K562 (cell line): ENCODE data around the gene EZH1. TPM values are rescaled to one million over a fixed set of nuclear protein-coding genes. Genes with fewer than 3 reads are reported as not detected.

Experiments used
- ATAC-seq: fragments of 200-7000 bp; cut with Tn5 transposase; 3 replicates; pipeline ENCODE4 v1.9.1; 2020; ENCODE audit warnings: moderate library complexity
- BruUV-seq: library from RNA; stranded (reverse); fragments of 400-500 nt; replicated peaks from 2 replicates; lab custom pipeline; 2021; lab: Mats Ljungman, UMichigan
- CTCF ChIA-PET: fragments of 300-600 bp; formaldehyde crosslinking; extraction: SDS; loops from one replicate; lab custom pipeline; 2021; ENCODE audit warnings: low intra/inter-chr PET ratio; lab: Yijun Ruan, JAX
- POLR2A ChIA-PET: fragments of 300-600, 350-650 bp; sonication (Branson Sonifier 250); formaldehyde crosslinking; extraction: SDS; loops from one replicate; lab custom pipeline; 2021; ENCODE audit warnings: antibody characterized with exemption, inconsistent platforms; lab: Yijun Ruan, JAX
- DNase-seq, 4 experiments: peaks; one replicate each; pipeline versions ENCODE4 v3.0.0 to v3.0.0-alpha.2; 2011 to 2018; ENCODE audit warnings: low spot score in 3 of 4, mixed read lengths in 3 of 4; ENCODE audit errors: extremely low read depth in 1 of 4
- FAIRE-seq: peaks from 2 replicates; lab custom pipeline; 2011; peaks lifted over from hg19 to GRCh38; lab: Jason Lieb, UNC
- H2AFZ ChIP-seq: 2 replicates; pipeline ENCODE4 v1.6.0; 2011; ENCODE audit warnings: low read depth, low read length, control low read depth, inconsistent platforms
- H3K27ac ChIP-seq: fragments of 200-600 bp; 3 replicates; pipeline ENCODE4 v1.8.0; 2011; ENCODE audit warnings: low read depth, mild to moderate bottlenecking, control low read depth, inconsistent platforms, low read length, moderate library complexity, mixed read lengths; ENCODE audit errors: extremely low read depth
- H3K27me3 ChIP-seq, 2 experiments: fragments of 300-600 bp in 1 of 2; 2 replicates in 1 of 2; 3 replicates in 1 of 2; pipeline versions ENCODE4 v1.6.0 to v1.8.0; 2011; ENCODE audit warnings: inconsistent platforms in 2 of 2, low read length in 2 of 2, mild to moderate bottlenecking in 1 of 2, mixed read lengths in 1 of 2, moderate library complexity in 1 of 2; ENCODE audit not compliant: control insufficient read depth in 2 of 2, insufficient read depth in 2 of 2
- H3K36me3 ChIP-seq: fragments of 300-600 bp; 3 replicates; pipeline ENCODE4 v1.8.0; 2011; ENCODE audit warnings: mild to moderate bottlenecking, low read length, inconsistent platforms; ENCODE audit not compliant: control insufficient read depth, insufficient read depth
- H3K4me1 ChIP-seq, 2 experiments: fragments of 200-600 bp in 1 of 2; replicated peaks in 1 of 2; 2 replicates in 1 of 2; 3 replicates in 1 of 2; pipeline versions ENCODE4 v1.5.1 to v1.8.0; 2011; ENCODE audit warnings: inconsistent platforms in 2 of 2, low read length in 2 of 2, mild to moderate bottlenecking in 1 of 2, mixed read lengths in 1 of 2, moderate library complexity in 1 of 2; ENCODE audit not compliant: control insufficient read depth in 2 of 2, insufficient read depth in 2 of 2
- H3K4me2 ChIP-seq: 2 replicates; pipeline ENCODE4 v1.6.1; 2011; ENCODE audit warnings: low read length, control low read depth, inconsistent platforms, mixed read lengths; ENCODE audit not compliant: insufficient read depth
- H3K4me3 ChIP-seq: fragments of 200-600 bp; sonication (generic), shearing (Covaris generic); 2 replicates; pipeline ENCODE4 v1.5.1; 2016; ENCODE audit warnings: control low read depth, inconsistent platforms
- H3K79me2 ChIP-seq: fragments of 200-600 bp; 3 replicates; pipeline ENCODE4 v1.8.0; 2011; ENCODE audit warnings: low read length, inconsistent platforms; ENCODE audit not compliant: control insufficient read depth, insufficient read depth
- H3K9ac ChIP-seq, 2 experiments: 2 replicates each; pipeline versions ENCODE4 v1.6.0 to v1.6.1; 2011; ENCODE audit warnings: low read depth in 2 of 2, low read length in 2 of 2, control low read depth in 1 of 2, inconsistent platforms in 1 of 2, mild to moderate bottlenecking in 1 of 2, mixed read lengths in 1 of 2; ENCODE audit not compliant: insufficient read depth in 1 of 2
- H3K9me1 ChIP-seq: one replicate; pipeline ENCODE4 v1.6.0; 2011; ENCODE audit warnings: inconsistent platforms, mild to moderate bottlenecking, low read length, moderate library complexity; ENCODE audit not compliant: control insufficient read depth, insufficient read depth
- H3K9me3 ChIP-seq: replicated peaks from 2 replicates; pipeline ENCODE4 v1.5.1; 2011; ENCODE audit warnings: low read depth, low read length, inconsistent platforms; ENCODE audit not compliant: control insufficient read depth, insufficient read depth
- H4K20me1 ChIP-seq: replicated peaks from 2 replicates; pipeline ENCODE4 v1.6.1; 2011; ENCODE audit warnings: low read length, inconsistent platforms, mixed read lengths; ENCODE audit not compliant: control insufficient read depth, insufficient read depth
- SMARCA5 ChIP-seq: fragments of 450-650 bp; IDR thresholded peaks from 2 replicates; pipeline ENCODE4 v1.6.1; 2016
- ZC3H8 ChIP-seq: fragments of 450-650 bp; IDR thresholded peaks from 2 replicates; pipeline ENCODE4 v1.6.1; 2017
- ZNF41 ChIP-seq: fragments of 250-450 bp; sonication (Bioruptor Pico); conservative IDR thresholded peaks from 2 replicates; pipeline ENCODE4 v1.4.0; 2020; ENCODE audit warnings: mild to moderate bottlenecking
- ZNF699 ChIP-seq: fragments of 250-450 bp; sonication (Bioruptor Pico); IDR thresholded peaks from 2 replicates; pipeline ENCODE4 v1.8.0; 2021; ENCODE audit warnings: mild to moderate bottlenecking, moderate library complexity; ENCODE audit not compliant: insufficient replicate concordance
- WGBS: fragments of 100-300 bp; shearing (Covaris generic); methylation state at CpG from one replicate; pipeline ENCODE4 v1.1.6; 2016; ENCODE audit warnings: low coverage, mixed read lengths; ENCODE audit not compliant: insufficient coverage; ENCODE audit errors: missing lambda C conversion rate; 5-methylcytosine and 5-hydroxymethylcytosine counted together
- in situ Hi-C: fragments of 300-500 bp; cut with MboI; formaldehyde crosslinking; loops from 4 replicates; pipeline ENCODE4 v1.15.0; 2018; ENCODE audit warnings: inconsistent platforms, mixed read lengths
- intact Hi-C: fragments of 100-400 bp; cut with micrococcal nuclease; formaldehyde crosslinking; loops from 2 replicates; pipeline ENCODE4 v1.14.2; 2022
- microRNA-seq: library from miRNA; unstranded; fragments of <30 nt; microRNA quantifications from one replicate; pipeline ENCODE4, GENCODE V29; 2018; ENCODE audit warnings: borderline microRNAs expressed
- polyA plus RNA-seq, 8 experiments: library from polyadenylated mRNA; depleted of rRNA in 4 of 8; stranded (reverse) in 5 of 8; unstranded in 3 of 8; fragments of >200 nt; fragmentation: Nextera tagmentation in 2 of 8; fragmentation: Illumina TruSeq in 1 of 8; extraction: Ambion mirVana in 2 of 8; extraction: Trizol in 1 of 8; gene quantifications; 2 replicates each; pipeline versions ENCODE4 v1.2.1 to v1.2.3, GENCODE V29; 2011 to 2014; ENCODE audit warnings: inconsistent platforms in 1 of 8, missing spikeins in 1 of 8
- small RNA-seq: library from RNA; depleted of rRNA; stranded (forward); fragments of <200 nt; gene quantifications from one replicate; pipeline ENCODE3, GENCODE V24; 2014
- total RNA-seq, 7 experiments: library from RNA; depleted of rRNA in 6 of 7; stranded (reverse); fragments of >200 nt in 6 of 7; fragmentation: Illumina TruSeq in 2 of 7; extraction: Trizol in 2 of 7; gene quantifications; 2 replicates each; pipeline versions ENCODE4 v1.2.1 to v1.2.3, GENCODE V29; 2011 to 2021; ENCODE audit warnings: low replicate concordance in 1 of 7
- TF ChIP-seq, protein P1 (sequence below): fragments of 450-650 bp; formaldehyde crosslinking; IDR thresholded peaks from 2 replicates; pipeline ENCODE4 v1.4.0; 2020; ENCODE audit warnings: mild to moderate bottlenecking, moderate library complexity
- TF ChIP-seq, protein P2 (sequence below), 2 experiments: fragments of 450-650 bp in 1 of 2; sonication (generic) in 1 of 2; formaldehyde crosslinking in 1 of 2; IDR thresholded peaks in 1 of 2; conservative IDR thresholded peaks in 1 of 2; 2 replicates each; pipeline versions ENCODE4 v1.6.1 to v1.8.1; 2016 to 2023; ENCODE audit warnings: mild to moderate bottlenecking in 2 of 2, moderate library complexity in 2 of 2, inconsistent platforms in 1 of 2, missing genetic modification reagents in 1 of 2

Gene EZH1
- total and polyA plus RNA-seq, 9 of the 15 experiments (the other 6 are each of a cell fraction or from before 2014, with no cell fraction given): 8.6 to 40.8 (median 22.9) TPM

DNA sequence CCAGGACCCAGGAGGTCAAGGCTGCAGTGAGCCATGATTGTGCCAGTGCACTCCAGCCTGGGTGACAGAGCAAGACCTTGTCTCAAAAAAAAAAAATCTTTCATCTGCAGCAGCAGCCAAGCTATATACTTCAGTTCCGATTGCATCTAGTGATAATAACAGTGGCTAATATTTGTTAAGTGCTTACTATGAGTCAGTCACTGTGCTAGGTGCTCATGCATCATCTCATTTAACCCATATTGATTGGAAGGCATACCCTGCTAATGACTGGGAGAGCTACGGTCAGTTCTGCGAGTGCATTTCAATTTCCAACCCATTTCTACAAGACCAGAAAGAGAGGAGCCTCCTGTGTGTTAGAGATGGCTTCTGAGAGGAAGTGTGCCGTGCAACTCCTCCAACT lies 93.4 kb downstream of the EZH1 start:
- H2AFZ ChIP-seq: no peak overlapping the region
- no TSS peak for BruUV-seq
- no peak for FAIRE-seq
- H3K9me3 ChIP-seq: no peaks in the 10 kb centered on the region
- TF ChIP-seq, protein P1, sequence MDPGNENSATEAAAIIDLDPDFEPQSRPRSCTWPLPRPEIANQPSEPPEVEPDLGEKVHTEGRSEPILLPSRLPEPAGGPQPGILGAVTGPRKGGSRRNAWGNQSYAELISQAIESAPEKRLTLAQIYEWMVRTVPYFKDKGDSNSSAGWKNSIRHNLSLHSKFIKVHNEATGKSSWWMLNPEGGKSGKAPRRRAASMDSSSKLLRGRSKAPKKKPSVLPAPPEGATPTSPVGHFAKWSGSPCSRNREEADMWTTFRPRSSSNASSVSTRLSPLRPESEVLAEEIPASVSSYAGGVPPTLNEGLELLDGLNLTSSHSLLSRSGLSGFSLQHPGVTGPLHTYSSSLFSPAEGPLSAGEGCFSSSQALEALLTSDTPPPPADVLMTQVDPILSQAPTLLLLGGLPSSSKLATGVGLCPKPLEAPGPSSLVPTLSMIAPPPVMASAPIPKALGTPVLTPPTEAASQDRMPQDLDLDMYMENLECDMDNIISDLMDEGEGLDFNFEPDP (CRISPR knock-in tag): no peak
- no peak for TF ChIP-seq ZC3H8
- TF ChIP-seq, protein P2, sequence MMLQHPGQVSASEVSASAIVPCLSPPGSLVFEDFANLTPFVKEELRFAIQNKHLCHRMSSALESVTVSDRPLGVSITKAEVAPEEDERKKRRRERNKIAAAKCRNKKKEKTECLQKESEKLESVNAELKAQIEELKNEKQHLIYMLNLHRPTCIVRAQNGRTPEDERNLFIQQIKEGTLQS (IDR thresholded peaks at IDR 0.05): no peak
- TF ChIP-seq, protein P2 (CRISPR knock-in tag; conservative IDR thresholded peaks at IDR 0.05): no peak
- TF ChIP-seq ZNF41 (CRISPR knock-in tag): no peak
- no peak for TF ChIP-seq ZNF699
- no peak for TF ChIP-seq SMARCA5
- ChIA-PET CTCF (no interaction called here), POLR2A (interaction anchor here (1.1 to 1.2 kb wide), 2 partner anchors 25 to 27 kb away, joined by 3 read pairs; partner anchors contain the start of gene PLEKHH3)
- peaks cover 13 to 21% of the 10 kb centered on the region in 2 experiments for H3K4me1 ChIP-seq
- no peaks in the 10 kb centered on the region for H3K36me3 ChIP-seq
- no peaks in the 10 kb centered on the region for H3K9me1 ChIP-seq
- H3K4me2 ChIP-seq: no peak overlapping the region
- intact Hi-C loops: no loop called here
- ATAC-seq: no peak
- DNase-seq: no peak
- H3K9ac ChIP-seq: no peak overlapping the region
- in situ Hi-C loops: no loop called here
- no peak overlapping the region for H3K27ac ChIP-seq
- no peaks in the 10 kb centered on the region for H3K79me2 ChIP-seq
- 76% methylated on average over 3 of the region's 4 CpGs for WGBS
- H3K27me3 ChIP-seq: no peaks in the 10 kb centered on the region
- H3K4me3 ChIP-seq: no peak overlapping the region
- no peaks in the 10 kb centered on the region for H4K20me1 ChIP-seq

Small RNAs within 50 kb of the gene (microRNA-seq; reads per million reads assigned to microRNA genes)
- not detected for gene MIR6780A

Small RNAs within 50 kb of the gene (small RNA-seq; reads per million reads assigned to genes)
- gene HMGN2P15 (not detected), gene MIR6780A (not detected)

Other genes with a start within 250 kb of the EZH1 start
Only the 7 nearest of the 24 such genes appear.
- gene CCR10, start 63.2 kb downstream of the EZH1 start, total RNA-seq (2014; rRNA removed): 2.5 and 3.6 TPM in 2 replicates
- 0.18 and 0.19 TPM in 2 replicates for gene CCR10, start 63.2 kb downstream of the EZH1 start, total RNA-seq (2014; rRNA removed; fragmentation: Illumina TruSeq; extraction: Trizol)
- 0.58 and 0.68 TPM in 2 replicates for gene CCR10, start 63.2 kb downstream of the EZH1 start, total RNA-seq (2015; rRNA removed; fragmentation: Illumina TruSeq; extraction: Trizol)
- gene CCR10, start 63.2 kb downstream of the EZH1 start, total RNA-seq (2021): 4.0 and 4.8 TPM in 2 replicates
- 0.82 and 3.6 TPM in 2 replicates for gene CCR10, start 63.2 kb downstream of the EZH1 start, polyA plus RNA-seq (2011; rRNA removed)
- 0.06 and 0.28 TPM in 2 replicates for gene CCR10, start 63.2 kb downstream of the EZH1 start, polyA plus RNA-seq (2014; fragmentation: Illumina TruSeq; extraction: Trizol)
- gene CCR10, start 63.2 kb downstream of the EZH1 start, polyA plus RNA-seq (2014; fragmentation: Nextera tagmentation; extraction: Ambion mirVana): not detected
- 3.6 and 4.3 TPM in 2 replicates for gene CCR10, start 63.2 kb downstream of the EZH1 start, polyA plus RNA-seq (2014; rRNA removed)
- 0.14 and 0.41 TPM in 2 replicates for gene CNTNAP1, start 62.5 kb downstream of the EZH1 start, total RNA-seq (2014; rRNA removed)
- 0.29 and 0.33 TPM in 2 replicates for gene CNTNAP1, start 62.5 kb downstream of the EZH1 start, total RNA-seq (2014; rRNA removed; fragmentation: Illumina TruSeq; extraction: Trizol)
- gene CNTNAP1, start 62.5 kb downstream of the EZH1 start, total RNA-seq (2015; rRNA removed; fragmentation: Illumina TruSeq; extraction: Trizol): 0.38 and 0.62 TPM in 2 replicates
- 1.5 and 1.8 TPM in 2 replicates for gene CNTNAP1, start 62.5 kb downstream of the EZH1 start, total RNA-seq (2021)
- gene CNTNAP1, start 62.5 kb downstream of the EZH1 start, polyA plus RNA-seq (2011; rRNA removed): 1.0 and 2.8 TPM in 2 replicates
- 0.89 and 1.4 TPM in 2 replicates for gene CNTNAP1, start 62.5 kb downstream of the EZH1 start, polyA plus RNA-seq (2014; fragmentation: Illumina TruSeq; extraction: Trizol)
- gene CNTNAP1, start 62.5 kb downstream of the EZH1 start, polyA plus RNA-seq (2014; fragmentation: Nextera tagmentation; extraction: Ambion mirVana): under 1 TPM; 0.10 to 0.17 TPM
- gene CNTNAP1, start 62.5 kb downstream of the EZH1 start, polyA plus RNA-seq (2014; rRNA removed): 1.6 and 1.8 TPM in 2 replicates
- not detected in 2 replicates for gene RAMP2, start 16.2 kb upstream of the EZH1 start, total RNA-seq (2014; rRNA removed)
- gene RAMP2, start 16.2 kb upstream of the EZH1 start, total RNA-seq (2014; rRNA removed; fragmentation: Illumina TruSeq; extraction: Trizol): not detected in 2 replicates
- not detected in 2 replicates for gene RAMP2, start 16.2 kb upstream of the EZH1 start, total RNA-seq (2015; rRNA removed; fragmentation: Illumina TruSeq; extraction: Trizol)
- not detected in 2 replicates for gene RAMP2, start 16.2 kb upstream of the EZH1 start, total RNA-seq (2021)
- gene RAMP2, start 16.2 kb upstream of the EZH1 start, polyA plus RNA-seq (2011; rRNA removed): not detected in 2 replicates
- gene RAMP2, start 16.2 kb upstream of the EZH1 start, polyA plus RNA-seq (2014; fragmentation: Illumina TruSeq; extraction: Trizol): not detected in 2 replicates
- not detected for gene RAMP2, start 16.2 kb upstream of the EZH1 start, polyA plus RNA-seq (2014; fragmentation: Nextera tagmentation; extraction: Ambion mirVana)
- gene RAMP2, start 16.2 kb upstream of the EZH1 start, polyA plus RNA-seq (2014; rRNA removed): not detected in 2 replicates
- 131 and 139 TPM in 2 replicates for gene VPS25, start 28.4 kb upstream of the EZH1 start, total RNA-seq (2014; rRNA removed)
- gene VPS25, start 28.4 kb upstream of the EZH1 start, total RNA-seq (2014; rRNA removed; fragmentation: Illumina TruSeq; extraction: Trizol): 132 and 148 TPM in 2 replicates
- 123 and 130 TPM in 2 replicates for gene VPS25, start 28.4 kb upstream of the EZH1 start, total RNA-seq (2015; rRNA removed; fragmentation: Illumina TruSeq; extraction: Trizol)
- 131 TPM in 2 replicates for gene VPS25, start 28.4 kb upstream of the EZH1 start, total RNA-seq (2021)
- 210 and 280 TPM in 2 replicates for gene VPS25, start 28.4 kb upstream of the EZH1 start, polyA plus RNA-seq (2011; rRNA removed)
- gene VPS25, start 28.4 kb upstream of the EZH1 start, polyA plus RNA-seq (2014; fragmentation: Illumina TruSeq; extraction: Trizol): 203 and 223 TPM in 2 replicates
- 100 to 1,000 TPM; 292 to 352 TPM for gene VPS25, start 28.4 kb upstream of the EZH1 start, polyA plus RNA-seq (2014; fragmentation: Nextera tagmentation; extraction: Ambion mirVana)
- 178 and 180 TPM in 2 replicates for gene VPS25, start 28.4 kb upstream of the EZH1 start, polyA plus RNA-seq (2014; rRNA removed)
- gene WNK4, start 35.6 kb upstream of the EZH1 start, total RNA-seq (2014; rRNA removed): 4.5 and 5.8 TPM in 2 replicates
- 2.0 and 2.6 TPM in 2 replicates for gene WNK4, start 35.6 kb upstream of the EZH1 start, total RNA-seq (2014; rRNA removed; fragmentation: Illumina TruSeq; extraction: Trizol)
- gene WNK4, start 35.6 kb upstream of the EZH1 start, total RNA-seq (2015; rRNA removed; fragmentation: Illumina TruSeq; extraction: Trizol): 2.7 and 4.4 TPM in 2 replicates
- gene WNK4, start 35.6 kb upstream of the EZH1 start, total RNA-seq (2021): 21.1 and 25.8 TPM in 2 replicates
- gene WNK4, start 35.6 kb upstream of the EZH1 start, polyA plus RNA-seq (2011; rRNA removed): 4.8 and 8.1 TPM in 2 replicates
- gene WNK4, start 35.6 kb upstream of the EZH1 start, polyA plus RNA-seq (2014; fragmentation: Illumina TruSeq; extraction: Trizol): 11.8 and 15.2 TPM in 2 replicates
- under 1 TPM; 0.32 to 0.38 TPM for gene WNK4, start 35.6 kb upstream of the EZH1 start, polyA plus RNA-seq (2014; fragmentation: Nextera tagmentation; extraction: Ambion mirVana)
- gene WNK4, start 35.6 kb upstream of the EZH1 start, polyA plus RNA-seq (2014; rRNA removed): 15.8 and 17.7 TPM in 2 replicates
- gene COA3, start 53.7 kb upstream of the EZH1 start, total RNA-seq (2014; rRNA removed): 49.6 and 67.7 TPM in 2 replicates
- gene COA3, start 53.7 kb upstream of the EZH1 start, total RNA-seq (2014; rRNA removed; fragmentation: Illumina TruSeq; extraction: Trizol): 50.0 and 52.5 TPM in 2 replicates
- 60.9 and 65.9 TPM in 2 replicates for gene COA3, start 53.7 kb upstream of the EZH1 start, total RNA-seq (2015; rRNA removed; fragmentation: Illumina TruSeq; extraction: Trizol)
- gene COA3, start 53.7 kb upstream of the EZH1 start, total RNA-seq (2021): 53.4 and 56.3 TPM in 2 replicates
- 36.6 and 69.9 TPM in 2 replicates for gene COA3, start 53.7 kb upstream of the EZH1 start, polyA plus RNA-seq (2011; rRNA removed)
- gene COA3, start 53.7 kb upstream of the EZH1 start, polyA plus RNA-seq (2014; fragmentation: Illumina TruSeq; extraction: Trizol): 74.9 and 76.1 TPM in 2 replicates
- 100 to 1,000 TPM; 113 to 153 TPM for gene COA3, start 53.7 kb upstream of the EZH1 start, polyA plus RNA-seq (2014; fragmentation: Nextera tagmentation; extraction: Ambion mirVana)
- gene COA3, start 53.7 kb upstream of the EZH1 start, polyA plus RNA-seq (2014; rRNA removed): 61.4 and 74.4 TPM in 2 replicates
- gene CNTD1, start 53.8 kb upstream of the EZH1 start, total RNA-seq (2014; rRNA removed): 0.20 and 0.54 TPM in 2 replicates
- 0.22 and 0.57 TPM in 2 replicates for gene CNTD1, start 53.8 kb upstream of the EZH1 start, total RNA-seq (2014; rRNA removed; fragmentation: Illumina TruSeq; extraction: Trizol)
- gene CNTD1, start 53.8 kb upstream of the EZH1 start, total RNA-seq (2015; rRNA removed; fragmentation: Illumina TruSeq; extraction: Trizol): 0.23 TPM in 1 of 2 replicates, not detected in the other
- gene CNTD1, start 53.8 kb upstream of the EZH1 start, total RNA-seq (2021): 0.20 TPM in 1 of 2 replicates, not detected in the other
- 0.22 and 0.59 TPM in 2 replicates for gene CNTD1, start 53.8 kb upstream of the EZH1 start, polyA plus RNA-seq (2011; rRNA removed)
- gene CNTD1, start 53.8 kb upstream of the EZH1 start, polyA plus RNA-seq (2014; fragmentation: Illumina TruSeq; extraction: Trizol): 0.27 and 0.48 TPM in 2 replicates
- gene CNTD1, start 53.8 kb upstream of the EZH1 start, polyA plus RNA-seq (2014; fragmentation: Nextera tagmentation; extraction: Ambion mirVana): under 1 TPM; 0.74 to 0.86 TPM
- gene CNTD1, start 53.8 kb upstream of the EZH1 start, polyA plus RNA-seq (2014; rRNA removed): 0.07 and 0.12 TPM in 2 replicates